NCI-H2171 treated with DMSO at 0.1 percent for 48 hours (cell line): Measurements from ENCODE around the gene ZRANB1.

Experiments
- DNase-seq: peaks from one replicate; lab custom pipeline; 2025; lab: John Stamatoyannopoulos, UW

ZRANB1 gene

DNA sequence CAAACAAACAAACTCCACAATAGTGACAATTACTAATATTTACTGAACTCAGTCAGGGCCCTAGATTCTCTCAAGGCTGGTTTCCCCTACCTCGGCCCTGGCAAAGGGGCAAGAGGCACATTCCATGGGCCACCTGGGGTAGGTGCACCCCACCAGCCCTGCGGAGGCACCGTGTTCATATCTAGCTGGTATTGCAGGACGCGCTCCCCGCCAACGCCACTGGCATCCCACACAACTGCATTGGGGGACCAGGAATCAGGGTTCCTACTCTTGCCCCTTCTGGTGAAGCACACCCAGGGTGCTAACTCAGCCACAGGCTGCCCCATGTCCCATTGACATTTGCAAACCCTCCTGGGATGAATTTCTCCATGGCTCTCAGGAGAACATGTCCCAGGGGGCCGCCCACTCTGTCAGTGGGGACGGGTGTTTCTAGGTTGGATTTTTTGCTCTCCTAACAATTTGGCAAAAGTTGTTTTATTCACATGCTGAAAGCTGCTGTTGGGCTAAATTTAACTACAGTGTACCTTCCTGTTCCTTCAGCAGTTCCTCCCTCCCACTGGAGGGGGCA is 76.7 kb downstream of the ZRANB1 start:
- no peak for DNase-seq

DNA sequence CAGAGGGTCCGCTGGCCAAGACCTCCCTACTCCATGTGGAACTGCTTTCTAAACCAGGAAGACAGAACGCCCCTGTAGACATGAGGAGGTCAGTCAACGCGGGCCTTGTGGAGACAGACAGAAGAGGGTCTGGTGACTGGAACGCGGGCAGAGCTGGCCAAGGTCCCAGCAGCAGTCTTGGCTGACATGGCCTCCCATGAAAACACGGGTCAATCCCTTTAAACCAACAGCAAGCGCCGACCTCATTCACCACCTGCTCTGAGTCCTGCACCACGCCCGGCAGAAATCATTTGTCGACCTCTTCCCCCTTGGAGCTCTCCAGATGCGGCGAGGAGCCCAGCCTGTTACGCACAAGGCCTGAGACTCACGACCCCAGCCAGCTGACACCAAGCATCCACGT is 78.5 kb downstream of the ZRANB1 start:
- DNase-seq, result no peak

DNA sequence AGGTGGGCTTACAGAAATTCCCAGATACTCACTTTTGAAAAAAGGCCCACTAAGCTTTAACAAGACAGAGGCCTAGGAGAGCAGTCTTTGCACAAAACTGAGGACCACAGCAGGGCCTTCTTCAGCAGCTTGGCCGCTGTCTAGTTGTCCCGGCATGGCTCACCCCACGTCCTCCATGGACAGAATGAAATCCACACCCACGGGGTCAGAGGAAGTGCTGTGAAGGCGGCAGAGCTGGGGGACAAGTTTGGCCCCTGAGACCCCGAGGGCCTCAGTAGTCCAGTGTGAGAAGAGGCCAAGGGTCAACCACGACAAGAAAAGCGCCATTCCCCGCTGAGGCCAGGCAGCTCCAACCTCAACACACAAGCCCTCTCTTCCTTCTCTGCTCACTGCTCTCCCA is 78.9 kb downstream of the ZRANB1 start:
- no peak for DNase-seq

DNA sequence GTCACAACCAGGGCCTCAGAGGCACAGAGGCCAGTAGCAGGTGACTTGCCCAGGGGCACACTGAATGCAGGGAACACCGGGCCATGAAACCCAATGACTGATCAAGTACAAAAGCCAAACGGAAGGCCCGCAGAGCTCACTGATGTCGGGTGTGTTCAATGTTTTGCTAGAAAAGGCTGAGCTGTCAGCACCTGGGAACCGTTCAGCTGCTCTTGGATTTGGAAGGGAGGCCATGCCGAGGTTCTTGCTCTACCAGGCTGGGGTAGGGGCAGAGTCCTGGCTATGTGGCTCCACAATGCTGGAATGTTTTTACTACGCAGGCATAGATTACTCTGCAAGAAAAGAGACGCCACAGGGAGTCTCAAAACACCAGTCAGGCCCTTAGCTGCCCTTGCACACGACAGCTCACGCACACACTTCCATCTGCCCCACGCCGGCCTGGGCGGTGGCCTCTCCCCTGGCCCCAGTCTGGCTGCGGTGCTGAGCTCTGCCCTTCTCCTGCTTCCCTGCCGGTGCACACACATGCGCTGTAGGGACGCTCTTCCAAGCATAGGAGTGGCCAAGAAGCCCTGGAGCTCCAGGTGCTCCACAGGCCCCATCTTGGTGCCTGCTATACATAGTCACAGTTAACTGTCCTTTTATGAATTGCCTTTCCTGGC is 79.9 kb downstream of the ZRANB1 start:
- DNase-seq, result no peak

DNA sequence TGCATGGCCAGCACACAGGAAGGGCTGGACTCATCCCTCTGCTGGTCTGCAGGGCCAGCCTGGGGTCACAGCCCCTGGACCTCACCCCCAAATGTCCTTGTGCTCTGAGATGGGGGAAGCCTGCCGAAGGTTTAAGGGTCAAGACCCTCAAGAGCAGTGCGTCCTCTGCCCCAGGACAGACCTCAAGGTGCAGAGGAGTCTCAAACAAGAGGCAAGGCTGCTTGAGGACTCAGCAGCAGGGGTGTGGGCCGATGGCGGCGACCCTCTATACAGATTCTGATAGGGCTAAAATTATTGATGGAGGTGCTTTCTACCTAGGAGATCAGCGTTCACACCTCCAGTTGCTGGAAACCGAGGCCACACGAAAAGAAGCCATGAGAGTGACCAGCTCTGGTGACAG is 80.7 kb downstream of the ZRANB1 start:
- DNase-seq, result no peak

DNA sequence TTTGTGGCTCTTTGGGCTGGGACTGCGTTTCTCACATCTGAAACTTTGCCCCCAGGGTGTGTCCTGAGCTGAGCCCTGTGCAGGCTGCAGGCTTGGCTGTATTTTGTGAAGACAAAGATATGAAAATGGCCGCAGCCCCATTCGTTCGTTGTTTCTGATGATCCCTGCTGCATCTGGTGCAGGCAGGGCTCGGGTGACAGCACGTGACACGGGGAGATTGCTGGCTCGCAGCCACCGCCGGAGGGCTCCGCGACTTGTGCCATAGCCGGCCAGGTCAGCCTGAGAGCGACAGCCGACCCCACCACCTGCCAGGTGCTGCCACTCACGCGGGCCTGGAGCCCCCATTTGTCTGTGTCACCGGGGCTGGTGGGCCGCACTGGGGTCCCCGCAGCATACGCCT is 81.3 kb downstream of the ZRANB1 start:
- DNase-seq, result peak; percentile 62

DNA sequence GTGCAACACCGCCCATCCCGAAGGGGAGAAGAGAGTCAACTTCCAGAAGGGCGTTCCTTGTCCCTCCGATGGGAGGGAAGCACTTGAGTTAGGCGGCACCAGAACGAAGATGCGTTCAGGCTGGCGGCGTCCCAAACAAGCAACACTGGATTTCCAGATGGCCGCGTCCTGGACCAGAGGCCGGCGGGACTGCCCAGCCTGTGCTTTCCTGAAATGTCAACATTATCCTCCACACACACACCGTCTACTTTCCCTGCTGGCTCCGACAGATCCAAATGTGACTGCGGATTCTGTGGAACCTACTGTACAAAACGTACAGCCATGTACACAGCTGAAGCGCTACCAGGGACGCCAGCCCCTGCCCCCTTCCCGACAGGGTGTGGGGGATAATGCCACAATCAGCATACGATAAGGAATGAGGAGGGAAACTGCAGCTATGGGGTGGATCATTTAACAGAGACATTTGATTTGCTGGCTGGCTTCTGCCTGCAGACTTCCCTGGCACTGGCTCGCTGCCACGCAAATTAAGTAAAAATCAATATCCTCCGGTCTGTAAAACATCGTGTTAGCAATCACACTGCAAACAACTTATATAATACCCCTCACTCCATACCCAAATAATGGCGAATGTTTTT is 82.1 kb downstream of the ZRANB1 start:
- DNase-seq, result peak; percentile 74

DNA sequence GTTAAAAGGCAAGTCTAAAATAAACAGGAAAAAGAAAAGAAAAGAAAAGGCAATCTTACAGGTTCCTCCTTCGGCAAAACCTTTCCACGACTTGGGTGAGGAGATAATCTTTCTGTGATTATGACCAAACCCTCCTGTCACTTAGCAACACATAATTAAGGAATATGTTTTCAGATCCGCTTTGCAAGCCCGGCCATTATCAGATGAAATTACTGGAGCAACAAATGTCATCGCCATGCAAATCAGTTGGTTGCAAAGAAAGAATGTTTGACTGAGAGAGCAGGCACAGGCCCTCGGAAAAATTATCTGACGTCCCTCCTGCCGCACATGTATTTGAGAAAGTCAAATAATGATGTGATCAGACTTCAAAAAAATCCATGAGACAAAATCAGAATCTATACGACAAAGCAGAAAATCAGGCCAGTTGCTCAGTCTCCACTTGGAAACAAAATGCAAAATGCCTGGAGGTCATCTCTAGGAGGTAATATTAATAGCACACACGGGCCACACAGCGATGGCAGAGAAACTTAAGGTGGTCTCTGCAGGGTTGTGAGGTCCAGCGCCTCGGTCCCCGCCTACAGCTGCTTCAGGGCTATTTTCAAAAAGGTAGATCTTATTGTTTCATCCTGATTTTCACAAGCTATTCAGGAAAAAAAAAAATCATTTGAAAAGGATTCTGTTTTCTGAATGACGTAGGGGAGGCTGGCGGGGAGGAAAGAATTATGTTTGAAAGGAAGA is 82.7 kb downstream of the ZRANB1 start:
- peak; percentile 74 for DNase-seq

DNA sequence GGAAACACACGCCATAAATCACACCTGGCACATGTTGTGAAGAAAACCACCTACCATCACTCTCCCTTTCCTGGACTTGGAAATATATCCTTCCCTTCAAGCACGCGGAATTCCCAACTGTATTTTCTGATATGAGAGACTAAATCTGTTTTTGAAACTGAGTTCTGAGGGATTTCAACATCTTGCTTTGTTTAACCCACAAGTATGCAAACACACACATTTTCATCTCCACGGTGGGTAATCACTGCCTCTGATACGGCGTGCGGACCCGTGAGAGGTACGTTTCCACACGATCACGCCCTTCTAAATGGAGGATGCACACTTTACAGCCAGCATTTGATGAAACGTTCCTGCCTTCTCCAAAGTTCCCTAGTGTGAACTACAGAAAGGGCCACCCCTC is 83.4 kb downstream of the ZRANB1 start:
- no peak for DNase-seq

DNA sequence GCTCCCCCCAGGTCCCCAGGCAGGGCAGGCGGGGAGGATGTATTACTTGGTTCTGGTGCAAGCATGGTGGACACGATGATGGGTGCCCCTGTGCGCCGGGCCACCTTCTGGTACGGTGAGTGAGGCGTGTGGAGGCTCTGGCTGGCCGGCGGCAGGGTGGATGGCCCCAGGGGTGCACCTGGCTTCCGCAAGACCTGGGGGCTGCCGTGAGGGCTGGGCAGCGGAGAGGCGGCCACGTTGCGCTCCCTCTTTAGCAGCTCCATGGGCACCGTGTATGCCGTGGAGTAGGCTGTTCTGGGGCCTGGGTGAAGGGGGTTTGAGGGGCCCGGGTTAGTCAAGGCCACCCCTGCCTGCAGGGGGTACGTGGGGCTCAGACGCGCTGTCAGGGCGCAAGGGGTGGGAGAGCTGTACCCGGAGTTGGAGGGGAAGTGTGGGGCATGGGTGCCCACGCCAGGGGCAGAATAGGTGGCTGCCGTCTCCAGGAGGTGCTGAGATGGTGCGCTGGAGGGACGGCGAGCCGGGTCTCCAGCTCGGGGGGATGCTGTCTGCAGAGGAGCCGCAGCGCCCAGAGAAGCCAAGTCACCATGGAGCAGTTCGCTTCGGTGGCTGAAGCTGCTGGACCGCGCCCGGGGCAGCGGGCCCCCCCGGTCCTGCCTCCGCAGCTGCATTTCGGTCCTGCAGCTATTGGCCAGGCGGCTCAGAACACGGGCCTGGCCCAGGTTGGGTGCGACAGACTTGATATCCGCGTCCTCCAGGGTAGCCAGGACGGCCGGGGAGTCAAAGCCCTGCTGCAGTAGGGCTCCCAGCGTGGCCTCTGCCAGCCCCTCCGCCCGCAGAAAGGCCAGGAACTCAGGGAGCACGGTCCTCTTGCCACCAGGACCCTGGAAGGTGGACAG is 84.4 kb downstream of the ZRANB1 start:
- DNase-seq, result no peak

DNA sequence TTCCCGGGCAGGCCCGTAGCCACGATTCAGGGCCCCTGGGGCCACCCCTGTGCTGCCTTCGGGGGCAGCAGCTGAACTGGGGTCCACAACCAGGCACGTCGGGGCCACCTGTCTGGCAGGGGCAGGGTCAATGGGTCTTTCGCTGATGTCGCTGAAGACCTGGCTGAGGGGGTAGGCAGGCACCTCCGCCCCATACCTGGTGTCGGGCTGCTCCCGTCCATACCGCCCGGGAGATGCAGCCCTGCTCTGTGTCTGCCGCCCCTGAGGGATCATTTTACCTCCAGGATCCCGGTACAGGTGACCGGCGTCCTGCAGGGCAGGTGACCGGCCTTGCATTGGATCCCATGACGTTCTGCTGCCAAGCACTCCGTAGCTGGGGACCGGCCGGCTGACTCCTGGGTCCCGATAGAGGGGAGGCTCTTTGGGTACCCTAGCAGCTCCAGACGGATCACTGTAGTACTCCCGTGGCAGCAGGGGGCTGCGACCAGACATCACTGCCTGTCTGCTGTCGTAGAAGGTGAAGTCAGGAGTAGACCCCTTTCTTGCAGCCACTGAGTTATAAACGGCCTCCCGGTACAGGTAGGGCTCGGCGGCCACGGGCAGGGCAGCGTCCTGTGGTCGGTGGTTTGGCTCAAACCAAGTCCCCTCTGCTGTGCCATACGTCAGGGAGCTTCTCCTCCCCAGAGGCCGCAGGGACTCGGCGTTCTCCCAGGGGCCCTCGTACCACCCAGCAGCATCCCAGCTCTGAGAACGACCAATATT is 85.2 kb downstream of the ZRANB1 start:
- no peak for DNase-seq

DNA sequence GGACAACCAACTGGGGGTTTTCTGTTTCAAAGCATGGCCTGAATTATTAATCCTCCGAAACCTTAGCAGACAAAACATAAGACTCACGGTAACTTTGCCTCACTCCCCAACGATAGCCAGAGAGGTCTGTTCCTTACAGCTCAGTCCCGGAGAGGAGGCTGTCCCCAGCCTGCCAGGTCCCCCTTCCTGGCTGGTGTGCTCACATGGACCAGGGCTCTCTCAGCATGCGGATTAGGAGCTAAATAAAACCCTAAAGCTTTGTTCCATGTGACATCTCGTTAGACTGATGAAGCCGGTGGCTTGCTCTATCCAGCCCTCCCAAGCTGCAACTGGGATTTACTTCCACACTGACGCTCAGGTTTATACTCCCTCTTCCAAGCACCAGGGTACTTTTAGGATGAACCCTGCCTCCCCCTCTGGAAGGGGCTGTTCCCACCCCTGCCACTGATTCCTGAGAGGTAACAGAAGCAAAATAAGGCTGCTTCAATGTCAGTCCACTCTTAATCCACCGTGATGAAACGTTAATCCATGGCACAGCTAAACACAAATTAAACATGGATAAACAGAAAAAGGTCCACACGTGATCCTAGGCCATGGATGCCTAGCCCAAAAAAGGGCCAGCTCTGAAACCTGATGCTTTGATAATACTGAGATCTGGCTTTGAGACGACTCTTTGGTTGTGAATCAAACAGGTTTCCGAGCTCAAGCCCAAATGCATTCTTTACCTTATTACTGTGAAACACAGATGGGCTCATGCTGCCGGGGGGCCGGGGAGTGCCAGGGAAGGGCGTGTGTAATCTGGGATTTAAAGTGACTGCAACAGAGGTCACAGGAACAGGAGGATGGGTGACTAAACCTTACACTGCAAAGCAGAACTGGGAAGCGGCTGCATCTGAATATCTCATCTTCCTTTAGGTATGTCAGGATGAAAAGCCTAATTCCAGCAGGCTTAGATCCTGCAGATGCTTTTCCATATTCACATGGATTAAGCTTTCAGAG is 86.2 kb downstream of the ZRANB1 start:
- DNase-seq, result no peak

DNA sequence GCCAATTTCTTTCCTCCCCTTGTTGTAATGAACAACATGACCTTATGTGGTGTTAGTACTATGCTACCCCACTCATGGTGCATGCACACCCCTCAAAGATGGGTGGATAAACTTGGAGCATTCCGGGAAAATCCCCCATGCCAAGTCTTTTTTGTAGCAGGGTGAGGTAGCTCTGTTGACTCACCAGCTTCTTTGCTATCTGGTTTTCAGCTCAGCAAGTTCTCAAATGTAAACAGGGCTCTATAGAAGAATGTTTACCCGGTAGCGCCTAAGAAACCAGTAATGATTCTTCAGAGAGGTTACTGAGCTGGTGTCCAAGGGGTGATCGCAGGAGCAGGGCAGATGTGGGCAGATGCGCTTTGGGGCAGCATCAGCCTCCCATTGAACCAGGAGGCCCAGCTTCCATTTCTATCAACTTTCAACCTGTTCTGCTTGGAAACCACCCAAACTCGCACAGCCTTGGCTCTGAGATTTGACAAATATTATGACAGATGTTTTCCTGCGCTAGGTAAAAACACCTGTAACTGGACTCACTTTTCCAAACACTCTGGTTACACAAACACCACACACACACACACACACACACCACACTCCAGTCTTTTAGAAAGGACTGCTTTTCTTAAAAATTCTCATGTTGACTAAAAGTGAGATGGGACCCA is 87.8 kb downstream of the ZRANB1 start:
- peak; percentile 6 for DNase-seq

DNA sequence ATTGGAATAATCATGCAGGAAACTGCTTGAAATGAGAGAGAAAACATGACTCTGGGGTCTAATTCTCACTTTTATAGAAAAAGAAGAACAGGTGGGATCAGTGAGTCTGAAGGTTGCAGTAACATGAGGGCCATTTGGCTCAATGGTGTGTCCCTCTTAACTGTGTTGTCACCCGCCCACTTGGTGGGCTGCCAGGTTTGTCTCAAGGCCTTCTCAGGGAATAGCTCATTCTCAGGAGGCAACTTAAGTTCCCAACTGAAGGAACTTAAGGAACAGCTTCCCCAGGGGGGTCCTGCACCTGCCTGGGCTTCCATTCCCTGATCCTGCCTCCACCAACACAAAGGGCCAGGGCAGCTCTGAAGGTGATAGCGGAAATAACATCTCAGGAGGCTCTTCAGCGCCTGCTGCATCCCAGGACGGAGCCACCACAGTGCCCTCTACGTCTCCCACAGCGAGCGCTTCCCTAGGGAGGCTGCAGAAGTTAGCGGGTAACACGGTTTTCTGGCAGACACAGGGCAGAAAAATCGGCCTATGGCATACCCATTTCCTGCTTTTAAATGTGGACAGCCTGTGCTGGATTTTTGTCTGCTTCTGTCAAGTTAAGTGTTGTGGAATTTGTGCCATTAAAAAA is 88.8 kb downstream of the ZRANB1 start:
- no peak for DNase-seq

DNA sequence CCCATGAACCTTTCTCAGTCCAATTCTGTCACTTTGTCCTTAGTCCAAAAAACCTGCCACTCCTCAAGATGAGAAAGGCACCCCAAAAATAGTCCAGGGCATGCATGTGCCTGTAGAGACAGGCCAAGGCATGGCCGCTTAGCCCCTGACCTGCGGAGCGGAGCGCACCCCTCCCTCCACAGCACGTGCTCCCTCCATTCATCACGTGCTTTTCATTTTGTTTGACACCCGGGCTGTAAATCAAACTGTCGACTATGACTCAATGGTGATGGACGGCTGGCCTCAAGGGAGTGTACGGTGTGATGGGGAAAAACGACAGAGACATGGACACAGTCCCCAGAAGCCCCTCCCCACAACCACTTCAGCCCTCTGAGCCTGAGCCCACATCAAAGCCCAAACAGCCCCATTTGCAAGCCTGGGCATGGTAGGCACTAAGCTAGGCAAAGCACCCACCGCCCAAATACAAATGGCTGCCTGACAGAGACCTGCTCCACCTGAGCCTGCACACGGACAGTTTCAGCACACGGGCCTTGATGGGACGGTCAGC is 90.6 kb downstream of the ZRANB1 start:
- DNase-seq, result no peak

DNA sequence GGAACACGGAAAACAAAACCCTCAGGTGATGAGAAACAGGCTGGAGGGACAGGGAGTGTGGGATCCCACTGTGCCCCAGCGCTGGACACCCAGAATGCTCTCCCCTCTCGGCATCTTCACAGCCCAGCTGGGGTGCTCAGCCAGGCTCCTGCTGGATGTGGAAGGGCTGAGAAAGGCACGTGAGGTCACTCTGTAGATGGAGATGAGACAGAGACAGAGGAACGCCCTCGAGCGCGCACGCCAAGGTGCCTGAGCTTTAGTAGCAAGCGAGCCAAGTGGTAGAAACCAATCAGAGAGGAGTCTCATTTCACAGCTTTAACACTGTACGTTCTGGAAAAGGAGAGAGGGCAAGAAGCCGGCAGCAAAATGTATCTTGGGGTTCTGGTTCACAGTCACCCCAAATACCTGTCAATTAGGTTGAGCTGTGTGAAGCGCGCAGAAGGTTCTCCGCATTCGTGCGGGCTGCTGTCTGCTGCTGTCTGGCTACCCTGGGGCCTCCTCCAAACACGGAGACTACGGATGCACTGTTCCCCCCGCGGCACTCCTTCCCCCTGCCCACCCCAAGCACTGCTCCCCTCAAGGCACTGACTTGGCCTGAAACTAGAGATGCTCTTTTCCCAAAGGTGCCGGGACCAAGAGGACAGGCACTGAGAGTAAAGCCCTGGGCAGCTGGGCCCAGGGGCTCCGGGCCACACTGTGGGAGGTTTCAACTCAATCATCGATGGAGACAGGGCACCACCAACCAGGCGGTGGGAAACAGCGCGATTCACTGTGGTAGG is 91.4 kb downstream of the ZRANB1 start:
- no peak for DNase-seq

DNA sequence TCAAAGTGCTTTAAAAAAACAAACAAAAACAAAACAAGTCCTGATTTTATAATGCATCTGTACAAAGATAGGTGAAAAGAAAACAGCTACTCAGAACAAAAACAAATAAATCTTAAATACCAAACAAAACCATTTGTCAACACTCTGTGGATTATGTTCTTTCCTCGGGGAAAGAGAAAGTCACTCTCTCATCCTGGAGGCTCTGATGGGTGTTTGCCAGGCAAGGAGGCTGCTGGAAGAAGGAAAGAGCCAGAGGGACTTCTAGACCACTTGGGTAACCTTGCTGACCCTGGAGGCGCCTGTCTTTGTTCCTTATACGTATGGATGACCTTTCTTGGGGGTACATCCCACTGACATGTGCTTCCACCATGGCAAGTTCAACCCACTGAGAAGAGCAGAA is 92.8 kb downstream of the ZRANB1 start:
- DNase-seq, result no peak

DNA sequence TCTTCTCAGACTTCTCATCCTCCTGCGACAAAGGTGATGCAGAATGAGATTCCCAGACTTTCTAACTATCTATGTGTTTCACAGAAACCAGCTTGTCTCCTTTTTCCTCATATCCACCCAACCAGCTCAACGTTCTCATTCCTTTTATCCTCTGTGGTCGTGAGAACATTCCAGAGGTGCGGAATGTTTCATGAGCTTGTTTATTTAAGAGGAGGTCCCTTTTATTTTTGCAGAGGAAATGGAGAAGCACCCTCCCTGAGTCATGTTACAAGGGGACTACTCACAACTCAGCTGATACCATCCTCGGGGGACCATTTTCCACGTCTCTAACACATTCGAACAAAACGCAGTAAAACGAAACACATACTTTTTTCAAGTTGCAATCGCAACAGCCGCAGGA is 93.2 kb downstream of the ZRANB1 start:
- no peak for DNase-seq
